A673 (cell line): ENCODE data around the gene APOL1. TPM values are rescaled to one million over a fixed set of nuclear protein-coding genes. Genes with fewer than 3 reads are reported as not detected.

Source experiments
- BruUV-seq: library from RNA; stranded (reverse); fragments of 400-500 nt; replicated peaks from 2 replicates; lab custom pipeline; 2021; lab: Mats Ljungman, UMichigan
- CTCF ChIA-PET: fragments of 300-600 bp; sonication (Branson Sonifier 250); formaldehyde crosslinking; loops from one replicate; lab custom pipeline; 2022; ENCODE audit warnings: antibody characterized with exemption; lab: Charles Lee
- POLR2A ChIA-PET: fragments of 300-600 bp; sonication (Branson Sonifier 250); formaldehyde crosslinking; loops from one replicate; lab custom pipeline; 2022; ENCODE audit warnings: antibody characterized with exemption; ENCODE audit not compliant: low non-redundant PET; lab: Charles Lee
- DNase-seq: peaks from one replicate; pipeline ENCODE4 v3.0.0-alpha.2; 2015; ENCODE audit warnings: low spot score
- H3K27ac ChIP-seq: fragments of 200-600 bp; sonication (generic); 2 replicates; pipeline ENCODE4 v1.5.1; 2016; ENCODE audit warnings: mixed run types, low read depth, mild to moderate bottlenecking, mixed read lengths, antibody characterized with exemption, low read length; ENCODE audit not compliant: poor library complexity, severe bottlenecking
- H3K27me3 ChIP-seq: fragments of 200-600 bp; sonication (generic); replicated peaks from 2 replicates; pipeline ENCODE4 v1.6.1; 2017; ENCODE audit warnings: mixed run types, low read depth, mild to moderate bottlenecking, mixed read lengths, antibody characterized with exemption, low read length; ENCODE audit not compliant: insufficient read depth, poor library complexity
- H3K36me3 ChIP-seq: fragments of 200-600 bp; sonication (generic); 2 replicates; pipeline ENCODE4 v1.6.1; 2016; ENCODE audit warnings: mixed run types, mild to moderate bottlenecking, mixed read lengths, antibody characterized with exemption, low read length; ENCODE audit not compliant: insufficient read depth, poor library complexity, severe bottlenecking
- H3K4me1 ChIP-seq: fragments of 200-600 bp; sonication (generic); 2 replicates; pipeline ENCODE4 v1.6.1; 2017; ENCODE audit warnings: mixed run types, mild to moderate bottlenecking, mixed read lengths, antibody characterized with exemption, low read length; ENCODE audit not compliant: insufficient read depth, poor library complexity, severe bottlenecking
- H3K4me3 ChIP-seq: fragments of 200-600 bp; sonication (generic); 2 replicates; pipeline ENCODE4 v1.5.1; 2016; ENCODE audit warnings: low read depth, mixed run types, mild to moderate bottlenecking, mixed read lengths, low read length; ENCODE audit not compliant: poor library complexity, severe bottlenecking
- H3K9me3 ChIP-seq: fragments of 200-600 bp; sonication (generic); 2 replicates; pipeline ENCODE4 v1.6.1; 2016; ENCODE audit warnings: mixed run types, low read depth, mild to moderate bottlenecking, mixed read lengths, antibody characterized with exemption, low read length; ENCODE audit not compliant: poor library complexity, severe bottlenecking
- EZH2 ChIP-seq: fragments of 200-600 bp; sonication (generic); IDR thresholded peaks from 2 replicates; pipeline ENCODE4 v1.6.1; 2017; ENCODE audit warnings: borderline replicate concordance, low read depth, mild to moderate bottlenecking, mixed read lengths, antibody characterized with exemption, low read length; ENCODE audit not compliant: poor library complexity, severe bottlenecking
- intact Hi-C: fragments of 100-400 bp; cut with micrococcal nuclease; formaldehyde crosslinking; loops from one replicate; pipeline ENCODE4 v1.10.0; 2022; ENCODE audit not compliant: unreplicated experiment
- total RNA-seq: library from RNA; stranded (reverse); gene quantifications from 2 replicates; pipeline ENCODE4 v1.2.3, GENCODE V29; 2021
- TF ChIP-seq, protein P1 (sequence below): fragments of 300-800, 200-600 bp; sonication (generic); conservative IDR thresholded peaks from 2 replicates; pipeline ENCODE4 v1.5.1; 2017; ENCODE audit warnings: low read depth, mild to moderate bottlenecking, antibody characterized with exemption, low read length, moderate library complexity, mixed read lengths

Gene APOL1
- total RNA-seq, 1 experiment from 2014 or later = 0.30 TPM

DNA sequence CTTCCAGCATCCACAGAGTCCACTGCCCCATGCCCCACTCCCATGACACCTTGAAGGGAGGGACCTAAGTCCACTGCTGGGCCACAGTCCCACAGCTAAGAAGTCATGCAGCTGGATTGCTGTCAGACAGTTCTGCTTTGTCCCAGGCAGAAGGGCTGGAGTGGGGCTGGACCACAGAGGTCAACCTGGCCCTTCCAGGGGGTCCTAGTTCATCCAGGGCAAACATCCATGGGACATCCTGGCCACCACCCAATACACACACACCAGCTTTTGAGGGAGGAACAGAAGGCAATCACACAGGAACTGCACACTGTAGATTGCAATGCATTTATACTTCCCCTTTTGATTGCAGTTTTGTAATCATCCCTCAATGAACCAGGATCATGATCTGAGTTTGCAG lies 40.0 kb upstream of the APOL1 start:
- TF ChIP-seq EZH2 = no peak
- TF ChIP-seq, protein P1, sequence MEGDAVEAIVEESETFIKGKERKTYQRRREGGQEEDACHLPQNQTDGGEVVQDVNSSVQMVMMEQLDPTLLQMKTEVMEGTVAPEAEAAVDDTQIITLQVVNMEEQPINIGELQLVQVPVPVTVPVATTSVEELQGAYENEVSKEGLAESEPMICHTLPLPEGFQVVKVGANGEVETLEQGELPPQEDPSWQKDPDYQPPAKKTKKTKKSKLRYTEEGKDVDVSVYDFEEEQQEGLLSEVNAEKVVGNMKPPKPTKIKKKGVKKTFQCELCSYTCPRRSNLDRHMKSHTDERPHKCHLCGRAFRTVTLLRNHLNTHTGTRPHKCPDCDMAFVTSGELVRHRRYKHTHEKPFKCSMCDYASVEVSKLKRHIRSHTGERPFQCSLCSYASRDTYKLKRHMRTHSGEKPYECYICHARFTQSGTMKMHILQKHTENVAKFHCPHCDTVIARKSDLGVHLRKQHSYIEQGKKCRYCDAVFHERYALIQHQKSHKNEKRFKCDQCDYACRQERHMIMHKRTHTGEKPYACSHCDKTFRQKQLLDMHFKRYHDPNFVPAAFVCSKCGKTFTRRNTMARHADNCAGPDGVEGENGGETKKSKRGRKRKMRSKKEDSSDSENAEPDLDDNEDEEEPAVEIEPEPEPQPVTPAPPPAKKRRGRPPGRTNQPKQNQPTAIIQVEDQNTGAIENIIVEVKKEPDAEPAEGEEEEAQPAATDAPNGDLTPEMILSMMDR = no peak
- no peak for DNase-seq
- Histone ChIP-seq H3K36me3 (no peaks in the 10 kb centered on the region), H3K4me3 (no peak overlapping the region), H3K9me3 (peaks cover 8% of the 10 kb centered on the region), H3K27ac (no peak overlapping the region), H3K4me1 (peaks cover 15% of the 10 kb centered on the region), H3K27me3 (no peaks in the 10 kb centered on the region)
- ChIA-PET POLR2A (no interaction called here), CTCF (no interaction called here)
- intact Hi-C loops = no loop called here
- no TSS peak for BruUV-seq

DNA sequence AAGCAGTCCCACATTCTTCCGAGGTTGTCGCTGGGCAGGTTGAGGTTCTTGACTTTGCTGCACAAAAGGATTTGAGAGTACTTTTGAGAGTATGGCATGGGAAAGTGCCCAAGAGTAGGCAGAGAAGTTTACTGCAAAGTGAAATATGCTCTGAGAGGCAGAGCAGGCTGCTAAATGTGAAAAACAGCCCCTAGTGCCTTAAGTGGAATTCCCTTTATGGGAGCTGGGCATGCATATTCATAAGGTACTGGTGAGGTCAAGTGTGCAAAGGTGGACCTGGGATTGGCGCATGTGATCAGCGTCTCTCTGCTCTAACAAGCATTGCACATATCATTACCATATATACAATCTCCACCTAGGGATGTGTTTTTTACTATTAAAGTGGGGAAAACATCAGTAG lies 39.3 kb upstream of the APOL1 start:
- ChIA-PET CTCF (no interaction called here), POLR2A (no interaction called here)
- Histone ChIP-seq H3K9me3 (peaks cover 8% of the 10 kb centered on the region), H3K4me3 (no peak overlapping the region), H3K27me3 (no peaks in the 10 kb centered on the region), H3K27ac (no peak overlapping the region), H3K36me3 (no peaks in the 10 kb centered on the region), H3K4me1 (peaks cover 15% of the 10 kb centered on the region)
- TF ChIP-seq, protein P1 = no peak
- intact Hi-C loops = no loop called here
- no peak for DNase-seq
- no TSS peak for BruUV-seq

DNA sequence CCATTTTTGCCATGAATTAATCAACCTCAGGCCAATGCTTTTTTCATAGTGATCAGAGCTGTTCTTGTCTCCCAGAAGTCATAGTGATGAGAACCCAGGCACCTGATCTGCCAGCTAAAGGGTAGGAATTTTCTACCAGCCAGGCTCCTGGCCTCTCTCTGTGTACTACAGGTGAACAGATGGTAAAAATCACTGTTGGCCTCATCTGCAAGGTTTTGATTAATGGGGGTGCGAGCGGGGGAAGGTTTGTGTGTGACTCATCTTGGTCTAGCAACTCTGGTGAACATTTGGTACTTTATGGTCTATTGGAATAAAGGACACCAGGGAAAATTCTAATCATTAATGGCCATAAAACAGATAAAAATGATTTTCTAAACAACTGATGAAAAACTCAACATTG lies 37.0 kb upstream of the APOL1 start:
- intact Hi-C loops = no loop called here
- CTCF ChIA-PET = interaction anchor here (0.5 kb wide), 1 partner anchor 866 kb away, joined by 3 read pairs; no protein-coding TSS in a partner anchor
- H3K4me1 ChIP-seq = peaks cover 7% of the 10 kb centered on the region
- POLR2A ChIA-PET = no interaction called here
- H3K4me3 ChIP-seq = no peak overlapping the region
- no peaks in the 10 kb centered on the region for H3K36me3 ChIP-seq
- no peak for DNase-seq
- no peaks in the 10 kb centered on the region for H3K9me3 ChIP-seq
- no peaks in the 10 kb centered on the region for H3K27me3 ChIP-seq
- no TSS peak for BruUV-seq
- TF ChIP-seq, protein P1 = no peak
- TF ChIP-seq EZH2 = no peak
- H3K27ac ChIP-seq = no peak overlapping the region
